Neural progenitor cell (in vitro differentiated cells): ENCODE results near the gene STRIT1. TPM values are rescaled to one million over a fixed set of nuclear protein-coding genes. Genes with fewer than 3 reads are reported as not detected.

Experiments
- DNase-seq: peaks from one replicate; pipeline ENCODE4 v3.0.0-alpha.2; 2016; ENCODE audit warnings: low spot score
- H2AFZ ChIP-seq: fragments of 200-600 bp; sonication (generic); replicated peaks from 2 replicates; pipeline ENCODE4 v1.6.1; 2016; ENCODE audit warnings: antibody characterized with exemption
- H3F3A ChIP-seq: fragments of 200-600 bp; sonication (generic); 2 replicates; pipeline ENCODE4 v1.6.1; 2016; ENCODE audit warnings: antibody characterized with exemption, low read depth
- H3K27ac ChIP-seq: fragments of 200-600 bp; sonication (generic); 2 replicates; pipeline ENCODE4 v1.5.1; 2016; ENCODE audit warnings: mild to moderate bottlenecking
- H3K27me3 ChIP-seq: fragments of 200-600 bp; sonication (generic); 2 replicates; pipeline ENCODE4 v1.6.1; 2016; ENCODE audit warnings: mild to moderate bottlenecking, moderate library complexity
- H3K36me3 ChIP-seq: fragments of 200-600 bp; sonication (generic); 2 replicates; pipeline ENCODE4 v1.5.1; 2016
- H3K4me1 ChIP-seq: fragments of 200-600 bp; sonication (generic); 2 replicates; pipeline ENCODE4 v1.6.1; 2016; ENCODE audit warnings: mixed run types
- H3K4me2 ChIP-seq: fragments of 200-600 bp; sonication (generic); 2 replicates; pipeline ENCODE4 v1.6.1; 2016
- H3K4me3 ChIP-seq: fragments of 200-600 bp; sonication (generic); 2 replicates; pipeline ENCODE4 v1.5.1; 2016
- H3K79me2 ChIP-seq: fragments of 200-600 bp; sonication (generic); 2 replicates; pipeline ENCODE4 v1.6.1; 2016; ENCODE audit warnings: low read depth
- H3K9ac ChIP-seq: fragments of 200-600 bp; sonication (generic); 2 replicates; pipeline ENCODE4 v1.6.1; 2016
- H3K9me3 ChIP-seq: fragments of 200-600 bp; sonication (generic); 2 replicates; pipeline ENCODE4 v1.5.1; 2016; ENCODE audit warnings: low read depth
- H4K20me1 ChIP-seq: fragments of 200-600 bp; sonication (generic); 2 replicates; pipeline ENCODE4 v1.6.1; 2016; ENCODE audit warnings: low read depth
- H3K27ac Mint-ChIP-seq: 3 replicates; pipeline ENCODE4 v1.8.0; 2021; ENCODE audit warnings: mixed read lengths
- H3K27me3 Mint-ChIP-seq: 2 replicates; pipeline ENCODE4 v1.8.0; 2022; ENCODE audit warnings: low read depth, mild to moderate bottlenecking, inconsistent platforms, moderate library complexity, mixed read lengths; ENCODE audit not compliant: insufficient read depth
- H3K36me3 Mint-ChIP-seq: 3 replicates; pipeline ENCODE4 v1.8.0; 2021; ENCODE audit warnings: mixed read lengths
- H3K4me1 Mint-ChIP-seq: 3 replicates; pipeline ENCODE4 v1.8.0; 2021; ENCODE audit warnings: mixed read lengths
- H3K4me3 Mint-ChIP-seq: 3 replicates; pipeline ENCODE4 v1.8.0; 2021; ENCODE audit warnings: mild to moderate bottlenecking, moderate library complexity, mixed read lengths
- H3K9me3 Mint-ChIP-seq: 3 replicates; pipeline ENCODE4 v1.8.0; 2020; ENCODE audit warnings: mixed read lengths
- CTCF ChIP-seq: fragments of 200-600 bp; sonication (generic); IDR thresholded peaks from 2 replicates; pipeline ENCODE4 v1.5.1; 2017; ENCODE audit warnings: antibody characterized with exemption, mild to moderate bottlenecking
- EZH2 ChIP-seq: fragments of 200-600 bp; sonication (generic); IDR thresholded peaks from 2 replicates; pipeline ENCODE4 v1.6.1; 2017; ENCODE audit warnings: antibody characterized with exemption, mild to moderate bottlenecking, moderate library complexity
- EZH2phosphoT487 ChIP-seq: fragments of 200-600 bp; sonication (generic); IDR thresholded peaks from 2 replicates; pipeline ENCODE4 v1.6.1; 2017; ENCODE audit warnings: antibody characterized with exemption
- total RNA-seq: library from RNA; depleted of rRNA; stranded (reverse); fragments of >200 nt; gene quantifications from 2 replicates; pipeline ENCODE4 v1.2.3, GENCODE V29; 2015; ENCODE audit warnings: low replicate concordance

Gene STRIT1
- total RNA-seq, 1 donor from 2014 or later: not detected

GRCh38 chr3:155313916-155314315 is 20.4 kb upstream of the STRIT1 start:
- no peak for DNase-seq
- H3K79me2 ChIP-seq: no peaks in the 10 kb centered on the region
- H3K27ac ChIP-seq: no peak overlapping the region
- H3F3A ChIP-seq: no peaks in the 10 kb centered on the region
- Mint-ChIP-seq H3K4me3 (no peak overlapping the region), H3K9me3 (no peaks in the 10 kb centered on the region), H3K27ac (no peak overlapping the region), H3K27me3 (no peaks in the 10 kb centered on the region), H3K4me1 (no peaks in the 10 kb centered on the region), H3K36me3 (no peaks in the 10 kb centered on the region)
- no peak for TF ChIP-seq EZH2phosphoT487
- no peak for TF ChIP-seq EZH2
- TF ChIP-seq CTCF: no peak
- no peaks in the 10 kb centered on the region for H3K4me1 ChIP-seq
- H2AFZ ChIP-seq: no peak overlapping the region
- H3K9me3 ChIP-seq: no peaks in the 10 kb centered on the region
- no peaks in the 10 kb centered on the region for H4K20me1 ChIP-seq
- no peak overlapping the region for H3K4me3 ChIP-seq
- no peaks in the 10 kb centered on the region for H3K27me3 ChIP-seq
- no peak overlapping the region for H3K9ac ChIP-seq
- no peaks in the 10 kb centered on the region for H3K36me3 ChIP-seq
- no peak overlapping the region for H3K4me2 ChIP-seq

GRCh38 chr3:155313300-155313699 is 19.8 kb upstream of the STRIT1 start:
- no peaks in the 10 kb centered on the region for H3K9me3 ChIP-seq
- Mint-ChIP-seq H3K27me3 (no peaks in the 10 kb centered on the region), H3K36me3 (no peaks in the 10 kb centered on the region), H3K27ac (no peak overlapping the region), H3K4me3 (no peak overlapping the region), H3K4me1 (no peaks in the 10 kb centered on the region), H3K9me3 (no peaks in the 10 kb centered on the region)
- no peaks in the 10 kb centered on the region for H3F3A ChIP-seq
- no peaks in the 10 kb centered on the region for H3K4me1 ChIP-seq
- H3K4me3 ChIP-seq: no peak overlapping the region
- no peaks in the 10 kb centered on the region for H4K20me1 ChIP-seq
- no peak for TF ChIP-seq CTCF
- no peak for TF ChIP-seq EZH2phosphoT487
- TF ChIP-seq EZH2: no peak
- no peak overlapping the region for H3K4me2 ChIP-seq
- H2AFZ ChIP-seq: no peak overlapping the region
- H3K27ac ChIP-seq: no peak overlapping the region
- no peaks in the 10 kb centered on the region for H3K36me3 ChIP-seq
- no peak overlapping the region for H3K9ac ChIP-seq
- no peaks in the 10 kb centered on the region for H3K27me3 ChIP-seq
- DNase-seq: no peak
- H3K79me2 ChIP-seq: no peaks in the 10 kb centered on the region

GRCh38 chr3:155312781-155313180 is 19.3 kb upstream of the STRIT1 start:
- Histone ChIP-seq H3F3A (no peaks in the 10 kb centered on the region), H3K79me2 (no peaks in the 10 kb centered on the region), H3K9ac (no peak overlapping the region), H3K9me3 (no peaks in the 10 kb centered on the region), H3K27ac (no peak overlapping the region), H3K4me3 (no peak overlapping the region), H3K4me1 (no peaks in the 10 kb centered on the region), H3K27me3 (no peaks in the 10 kb centered on the region), H4K20me1 (no peaks in the 10 kb centered on the region), H3K36me3 (no peaks in the 10 kb centered on the region), H2AFZ (no peak overlapping the region), H3K4me2 (no peak overlapping the region)
- Mint-ChIP-seq H3K27me3 (no peaks in the 10 kb centered on the region), H3K27ac (no peak overlapping the region), H3K4me3 (no peak overlapping the region), H3K9me3 (no peaks in the 10 kb centered on the region), H3K4me1 (no peaks in the 10 kb centered on the region), H3K36me3 (no peaks in the 10 kb centered on the region)
- no peak for TF ChIP-seq EZH2phosphoT487
- no peak for TF ChIP-seq EZH2
- TF ChIP-seq CTCF: no peak
- no peak for DNase-seq
